ENCODE measurements around the gene OR56A5.

GRCh38 chr11:5955586-5955985 lies 12.7 kb downstream of the OR56A5 start:
- TF ChIP-seq, protein P1, sequence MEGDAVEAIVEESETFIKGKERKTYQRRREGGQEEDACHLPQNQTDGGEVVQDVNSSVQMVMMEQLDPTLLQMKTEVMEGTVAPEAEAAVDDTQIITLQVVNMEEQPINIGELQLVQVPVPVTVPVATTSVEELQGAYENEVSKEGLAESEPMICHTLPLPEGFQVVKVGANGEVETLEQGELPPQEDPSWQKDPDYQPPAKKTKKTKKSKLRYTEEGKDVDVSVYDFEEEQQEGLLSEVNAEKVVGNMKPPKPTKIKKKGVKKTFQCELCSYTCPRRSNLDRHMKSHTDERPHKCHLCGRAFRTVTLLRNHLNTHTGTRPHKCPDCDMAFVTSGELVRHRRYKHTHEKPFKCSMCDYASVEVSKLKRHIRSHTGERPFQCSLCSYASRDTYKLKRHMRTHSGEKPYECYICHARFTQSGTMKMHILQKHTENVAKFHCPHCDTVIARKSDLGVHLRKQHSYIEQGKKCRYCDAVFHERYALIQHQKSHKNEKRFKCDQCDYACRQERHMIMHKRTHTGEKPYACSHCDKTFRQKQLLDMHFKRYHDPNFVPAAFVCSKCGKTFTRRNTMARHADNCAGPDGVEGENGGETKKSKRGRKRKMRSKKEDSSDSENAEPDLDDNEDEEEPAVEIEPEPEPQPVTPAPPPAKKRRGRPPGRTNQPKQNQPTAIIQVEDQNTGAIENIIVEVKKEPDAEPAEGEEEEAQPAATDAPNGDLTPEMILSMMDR (IDR thresholded peaks at IDR 0.05) = no peak
- no peak for TF ChIP-seq ZFX (IDR thresholded peaks at IDR 0.05; ENCODE audit: borderline replicate concordance)

Data from 22Rv1 (cell line).